Trophoblast cell (in vitro differentiated cells and primary cell): ENCODE results near the gene CENPP.

Source experiments
- DNase-seq, 2 donors: peaks; one replicate each; pipeline ENCODE4 v3.0.0-alpha.2; 2016
- H2AFZ ChIP-seq: 2 replicates; pipeline ENCODE4 v1.6.1; 2013; ENCODE audit warnings: low read length, moderate library complexity, mild to moderate bottlenecking; ENCODE audit not compliant: insufficient read depth, poor library complexity
- H2AK5ac ChIP-seq: 2 replicates; pipeline ENCODE4 v1.6.1; 2013; ENCODE audit warnings: mild to moderate bottlenecking, low read length
- H2BK120ac ChIP-seq: 2 replicates; pipeline ENCODE4 v1.6.1; 2013; ENCODE audit warnings: low read length, mild to moderate bottlenecking, moderate library complexity; ENCODE audit not compliant: insufficient read depth, poor library complexity
- H2BK12ac ChIP-seq: 2 replicates; pipeline ENCODE4 v1.6.1; 2013; ENCODE audit warnings: mild to moderate bottlenecking, low read length, moderate library complexity
- H2BK5ac ChIP-seq: 2 replicates; pipeline ENCODE4 v1.6.1; 2013; ENCODE audit warnings: low read length, low read depth, moderate library complexity, mild to moderate bottlenecking; ENCODE audit not compliant: poor library complexity
- H3K14ac ChIP-seq: 2 replicates; pipeline ENCODE4 v1.6.1; 2013; ENCODE audit warnings: mild to moderate bottlenecking, low read length
- H3K18ac ChIP-seq: 2 replicates; pipeline ENCODE4 v1.6.1; 2013; ENCODE audit warnings: mild to moderate bottlenecking, low read length
- H3K23ac ChIP-seq: 2 replicates; pipeline ENCODE4 v1.6.1; 2013; ENCODE audit warnings: low read length
- H3K27ac ChIP-seq: 2 replicates; pipeline ENCODE4 v1.5.1; 2013; ENCODE audit warnings: low read depth, mild to moderate bottlenecking, inconsistent platforms, low read length, moderate library complexity
- H3K27me3 ChIP-seq: 2 replicates; pipeline ENCODE4 v1.6.1; 2013; ENCODE audit warnings: inconsistent platforms, mild to moderate bottlenecking, low read length, moderate library complexity; ENCODE audit not compliant: insufficient read depth
- H3K36me3 ChIP-seq, 2 experiments: 1 replicate in 1 of 2; 2 replicates in 1 of 2; pipeline ENCODE4 v1.6.1; 2013; ENCODE audit warnings: low read length in 2 of 2, mild to moderate bottlenecking in 2 of 2, moderate library complexity in 1 of 2; ENCODE audit not compliant: insufficient read depth in 2 of 2, control insufficient read depth in 1 of 2
- H3K4ac ChIP-seq: 2 replicates; pipeline ENCODE4 v1.6.1; 2013; ENCODE audit warnings: low read depth, mild to moderate bottlenecking, low read length, moderate library complexity
- H3K4me1 ChIP-seq, 2 experiments: 1 replicate in 1 of 2; 2 replicates in 1 of 2; pipeline ENCODE4 v1.6.1; 2013; ENCODE audit warnings: low read length in 2 of 2, mild to moderate bottlenecking in 2 of 2, moderate library complexity in 1 of 2; ENCODE audit not compliant: insufficient read depth in 2 of 2, control insufficient read depth in 1 of 2
- H3K4me2 ChIP-seq: 2 replicates; pipeline ENCODE4 v1.6.1; 2013; ENCODE audit warnings: inconsistent platforms, mild to moderate bottlenecking, low read length, moderate library complexity
- H3K4me3 ChIP-seq: 2 replicates; pipeline ENCODE4 v1.5.1; 2013; ENCODE audit warnings: mild to moderate bottlenecking, low read depth, low read length, inconsistent platforms
- H3K79me1 ChIP-seq: one replicate; pipeline ENCODE4 v1.6.1; 2013; ENCODE audit warnings: low read length
- H3K79me2 ChIP-seq: 2 replicates; pipeline ENCODE4 v1.6.1; 2013; ENCODE audit warnings: low read length, mild to moderate bottlenecking; ENCODE audit not compliant: control insufficient read depth, insufficient read depth, poor library complexity
- H3K9ac ChIP-seq: 2 replicates; pipeline ENCODE4 v1.6.1; 2013; ENCODE audit warnings: mild to moderate bottlenecking, low read length
- H3K9me3 ChIP-seq: 2 replicates; pipeline ENCODE4 v1.6.1; 2013; ENCODE audit warnings: low read depth, mild to moderate bottlenecking, control low read depth, inconsistent platforms, low read length; ENCODE audit not compliant: insufficient read depth
- H4K12ac ChIP-seq: 2 replicates; pipeline ENCODE4 v1.6.1; 2013; ENCODE audit warnings: low read depth, mild to moderate bottlenecking, low read length, moderate library complexity
- H4K8ac ChIP-seq: 2 replicates; pipeline ENCODE4 v1.6.1; 2013; ENCODE audit warnings: low read depth, mild to moderate bottlenecking, low read length, moderate library complexity
- H4K91ac ChIP-seq: one replicate; pipeline ENCODE4 v1.6.1; 2013; ENCODE audit warnings: low read depth, mild to moderate bottlenecking, low read length, moderate library complexity
- WGBS: extraction: QIAGEN DNeasy Blood & Tissue Kit; methylation state at CpG from one replicate; pipeline ENCODE4 v1.1.7; 2013; ENCODE audit warnings: missing lambda C conversion rate; ENCODE audit not compliant: insufficient read length, insufficient coverage; ENCODE audit errors: extremely low coverage; 5-methylcytosine and 5-hydroxymethylcytosine counted together

The CENPP gene

GRCh38 chr9:92608909-92609445 lies 283.2 kb downstream of the CENPP start:
- DNase-seq: no peak
- H3K4me1 ChIP-seq: no peaks in the 10 kb centered on the region
- no peak overlapping the region for H2AFZ ChIP-seq
- H4K91ac ChIP-seq: no peak overlapping the region
- peaks cover 22 to 34% of the 10 kb centered on the region in 2 experiments for H3K36me3 ChIP-seq
- no peak overlapping the region for H2BK12ac ChIP-seq
- no peak overlapping the region for H3K4ac ChIP-seq
- WGBS: no CpG with 5 or more reads among the region's 11 CpGs
- H3K27ac ChIP-seq: no peak overlapping the region
- no peak overlapping the region for H3K23ac ChIP-seq
- H4K12ac ChIP-seq: no peak overlapping the region
- no peaks in the 10 kb centered on the region for H3K79me2 ChIP-seq
- no peak overlapping the region for H3K14ac ChIP-seq
- no peak overlapping the region for H2BK120ac ChIP-seq
- no peaks in the 10 kb centered on the region for H3K79me1 ChIP-seq
- H3K4me3 ChIP-seq: no peak overlapping the region
- H3K18ac ChIP-seq: no peak overlapping the region
- H2BK5ac ChIP-seq: no peak overlapping the region
- H3K4me2 ChIP-seq: no peak overlapping the region
- H3K9me3 ChIP-seq: no peaks in the 10 kb centered on the region
- H3K9ac ChIP-seq: no peak overlapping the region
- no peak overlapping the region for H2AK5ac ChIP-seq
- H3K27me3 ChIP-seq: no peaks in the 10 kb centered on the region
- no peak overlapping the region for H4K8ac ChIP-seq

DNA sequence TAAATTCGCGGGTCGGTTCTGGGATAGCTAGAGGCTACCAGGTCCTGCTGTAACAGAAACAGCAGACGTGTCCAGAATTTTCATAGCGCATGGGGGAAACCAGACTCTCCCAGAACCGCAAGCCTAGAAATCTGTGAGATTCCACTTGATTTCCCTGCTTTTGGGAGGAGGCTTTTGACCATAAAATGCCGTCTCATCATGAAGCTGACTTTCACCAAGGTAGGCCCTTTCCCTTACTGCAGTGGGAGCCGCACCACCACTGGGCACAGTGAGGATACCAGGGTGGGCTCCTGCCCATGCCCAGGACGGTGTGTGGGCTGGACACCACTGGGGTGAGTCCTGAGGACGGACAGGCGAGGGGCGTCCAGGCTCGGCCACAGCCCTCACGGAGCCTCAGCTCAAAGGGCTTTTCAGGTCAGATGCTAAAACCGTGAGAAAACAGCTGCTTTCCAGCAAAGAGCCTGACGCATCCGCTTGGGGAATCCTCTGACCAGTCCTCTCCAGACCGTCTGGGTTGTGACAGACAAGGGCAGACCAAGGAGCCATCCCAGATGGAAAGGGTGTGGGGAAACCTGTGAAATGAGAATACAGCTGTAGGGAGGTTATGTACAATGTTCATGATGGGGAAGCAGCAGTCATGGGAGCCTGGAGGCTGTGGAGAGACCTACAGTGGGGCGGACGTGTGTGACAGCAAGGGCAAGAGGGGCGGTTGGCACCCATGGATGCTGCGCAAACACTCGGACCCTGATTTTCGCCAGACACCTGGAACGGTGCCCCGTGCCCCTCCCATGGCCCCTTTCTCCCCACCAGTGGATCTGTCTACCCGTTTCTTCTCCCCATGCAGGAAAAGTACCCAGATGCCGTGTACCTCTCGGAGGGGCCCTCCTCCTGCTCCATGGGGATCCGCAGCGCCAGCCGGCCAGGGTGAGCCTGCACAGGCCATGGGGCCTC lies 285.0 kb downstream of the CENPP start:
- no peaks in the 10 kb centered on the region for H3K4me1 ChIP-seq
- H3K27me3 ChIP-seq: no peaks in the 10 kb centered on the region
- no peak overlapping the region for H4K91ac ChIP-seq
- no peak overlapping the region for H2AFZ ChIP-seq
- no peak overlapping the region for H4K8ac ChIP-seq
- H2BK5ac ChIP-seq: no peak overlapping the region
- no peaks in the 10 kb centered on the region for H3K79me1 ChIP-seq
- no peak overlapping the region for H2AK5ac ChIP-seq
- H3K14ac ChIP-seq: no peak overlapping the region
- H3K9me3 ChIP-seq: no peaks in the 10 kb centered on the region
- peaks cover 29 to 47% of the 10 kb centered on the region in 2 experiments for H3K36me3 ChIP-seq
- H3K18ac ChIP-seq: no peak overlapping the region
- H3K4me3 ChIP-seq: no peak overlapping the region
- no peak overlapping the region for H3K4me2 ChIP-seq
- H3K9ac ChIP-seq: no peak overlapping the region
- no peak overlapping the region for H3K27ac ChIP-seq
- no peak overlapping the region for H2BK120ac ChIP-seq
- no peak overlapping the region for H4K12ac ChIP-seq
- WGBS: no CpG with 5 or more reads among the region's 32 CpGs
- no peak for DNase-seq
- H3K79me2 ChIP-seq: no peaks in the 10 kb centered on the region
- H3K4ac ChIP-seq: no peak overlapping the region
- no peak overlapping the region for H3K23ac ChIP-seq
- H2BK12ac ChIP-seq: no peak overlapping the region

DNA sequence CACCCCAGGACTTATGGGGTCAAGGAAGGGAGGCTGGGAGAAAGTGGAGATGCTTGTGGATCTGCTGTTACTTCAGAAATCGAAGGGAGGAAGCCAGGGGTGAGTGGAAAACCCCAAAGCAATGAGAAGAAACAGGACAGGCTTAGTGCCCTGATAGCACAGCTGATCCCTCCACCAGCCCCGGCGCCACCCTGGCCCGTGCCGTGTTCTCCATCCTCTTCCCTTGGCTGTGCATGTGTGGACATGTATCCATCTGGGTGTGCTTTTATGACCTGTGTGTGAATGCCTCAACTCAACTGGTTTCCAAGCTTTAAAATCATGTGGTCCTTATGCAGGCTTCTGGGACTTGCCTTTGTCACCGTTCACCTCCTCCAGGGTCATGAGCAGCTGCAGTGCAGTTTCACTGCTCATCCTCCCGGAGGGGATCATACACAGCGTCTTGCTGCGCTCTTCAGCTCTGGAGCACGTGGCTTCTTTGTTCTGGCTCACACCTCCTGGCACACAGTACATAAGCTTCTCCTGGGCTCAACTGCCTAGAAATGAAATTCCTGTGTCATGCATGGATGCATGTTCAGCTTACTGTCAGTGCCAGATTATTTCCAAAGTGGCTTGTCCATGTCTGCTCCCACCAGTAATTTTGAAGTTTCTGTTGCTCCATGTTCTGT lies 286.0 kb downstream of the CENPP start:
- no peak overlapping the region for H2BK5ac ChIP-seq
- H2AK5ac ChIP-seq: no peak overlapping the region
- H3K27me3 ChIP-seq: no peaks in the 10 kb centered on the region
- no peak overlapping the region for H2AFZ ChIP-seq
- no peak for DNase-seq
- WGBS: no CpG with 5 or more reads among the region's 10 CpGs
- no peak overlapping the region for H2BK120ac ChIP-seq
- no peak overlapping the region for H3K18ac ChIP-seq
- H3K79me1 ChIP-seq: no peaks in the 10 kb centered on the region
- no peaks in the 10 kb centered on the region for H3K79me2 ChIP-seq
- H4K12ac ChIP-seq: no peak overlapping the region
- H3K4me2 ChIP-seq: no peak overlapping the region
- H3K9me3 ChIP-seq: no peaks in the 10 kb centered on the region
- H3K36me3 ChIP-seq: peaks cover 32 to 55% of the 10 kb centered on the region in 2 experiments
- no peak overlapping the region for H3K27ac ChIP-seq
- no peaks in the 10 kb centered on the region for H3K4me1 ChIP-seq
- no peak overlapping the region for H3K14ac ChIP-seq
- no peak overlapping the region for H4K91ac ChIP-seq
- no peak overlapping the region for H3K4ac ChIP-seq
- H4K8ac ChIP-seq: no peak overlapping the region
- no peak overlapping the region for H3K4me3 ChIP-seq
- H3K23ac ChIP-seq: no peak overlapping the region
- no peak overlapping the region for H3K9ac ChIP-seq
- no peak overlapping the region for H2BK12ac ChIP-seq

DNA sequence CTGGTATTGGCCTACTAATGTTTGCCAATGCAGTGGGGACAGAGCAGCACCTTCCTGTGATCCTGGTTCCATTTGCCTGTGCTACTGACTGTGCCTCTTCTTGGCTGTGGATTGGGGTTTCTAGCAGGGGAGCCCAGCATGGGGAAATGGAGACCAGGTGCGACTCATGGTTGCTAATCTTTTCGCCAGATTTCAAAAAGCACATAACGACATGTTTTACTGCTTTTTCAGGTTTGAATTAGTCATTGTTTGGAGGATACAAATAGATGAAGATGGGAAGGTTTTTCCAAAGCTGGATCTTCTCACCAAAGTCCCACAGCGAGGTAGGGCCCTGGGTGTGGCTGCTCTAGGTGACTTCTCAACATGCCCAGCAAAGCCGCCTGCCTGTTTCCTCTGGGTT lies 286.5 kb downstream of the CENPP start:
- Histone ChIP-seq H3K23ac (no peak overlapping the region), H3K4me3 (no peak overlapping the region), H4K12ac (no peak overlapping the region), H3K9ac (no peak overlapping the region), H3K27ac (no peak overlapping the region), H3K27me3 (no peaks in the 10 kb centered on the region), H2BK5ac (no peak overlapping the region), H3K4me1 (no peaks in the 10 kb centered on the region), H3K79me2 (no peaks in the 10 kb centered on the region), H2AK5ac (no peak overlapping the region), H3K36me3 (peaks cover 37 to 60% of the 10 kb centered on the region in 2 experiments), H3K9me3 (no peaks in the 10 kb centered on the region), H3K4me2 (no peak overlapping the region), H3K79me1 (no peaks in the 10 kb centered on the region), H3K14ac (no peak overlapping the region), H2BK12ac (no peak overlapping the region), H3K4ac (no peak overlapping the region), H3K18ac (no peak overlapping the region), H4K8ac (no peak overlapping the region), H2AFZ (no peak overlapping the region), H4K91ac (no peak overlapping the region), H2BK120ac (no peak overlapping the region)
- no CpG with 5 or more reads among the region's 5 CpGs for WGBS
- no peak for DNase-seq
